ENCODE data around the gene TPBGL.

DNA sequence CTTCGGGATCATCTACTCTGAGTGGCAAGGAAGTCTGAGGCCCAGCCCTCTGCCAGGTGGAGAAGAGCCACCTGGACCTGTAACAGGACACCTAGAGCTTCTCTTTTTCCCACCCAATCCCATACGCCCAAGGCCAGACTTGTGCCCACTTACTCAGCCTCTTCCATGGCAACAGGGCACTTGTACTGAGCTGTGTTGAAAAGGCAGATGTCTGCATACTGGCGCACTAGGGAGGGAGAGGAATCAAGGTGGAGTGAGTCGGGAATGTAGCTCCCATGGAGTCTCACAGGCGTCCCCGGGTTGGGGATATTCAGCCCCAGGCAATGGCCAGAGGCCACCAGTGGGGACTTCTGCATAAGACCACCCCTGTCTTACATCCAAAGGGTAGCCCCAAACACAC, 36.1 kb downstream of the TPBGL start:
- TF ChIP-seq POLR2A (IDR thresholded peaks at IDR 0.05; ENCODE audit: low read length), result no peak
- no peak for TF ChIP-seq GATA1 (IDR thresholded peaks at IDR 0.05; ENCODE audit: low read depth, low read length)
